NCI-H526 treated with DMSO at 0.1 percent for 48 hours (cell line): Measurements from ENCODE around the gene FBXO9.

Experiments used
- DNase-seq: peaks from one replicate; lab custom pipeline; 2025; lab: John Stamatoyannopoulos, UW

FBXO9 gene

GRCh38 chr6:53136000-53136609, 70.9 kb downstream of the FBXO9 start:
- DNase-seq: no peak

DNA sequence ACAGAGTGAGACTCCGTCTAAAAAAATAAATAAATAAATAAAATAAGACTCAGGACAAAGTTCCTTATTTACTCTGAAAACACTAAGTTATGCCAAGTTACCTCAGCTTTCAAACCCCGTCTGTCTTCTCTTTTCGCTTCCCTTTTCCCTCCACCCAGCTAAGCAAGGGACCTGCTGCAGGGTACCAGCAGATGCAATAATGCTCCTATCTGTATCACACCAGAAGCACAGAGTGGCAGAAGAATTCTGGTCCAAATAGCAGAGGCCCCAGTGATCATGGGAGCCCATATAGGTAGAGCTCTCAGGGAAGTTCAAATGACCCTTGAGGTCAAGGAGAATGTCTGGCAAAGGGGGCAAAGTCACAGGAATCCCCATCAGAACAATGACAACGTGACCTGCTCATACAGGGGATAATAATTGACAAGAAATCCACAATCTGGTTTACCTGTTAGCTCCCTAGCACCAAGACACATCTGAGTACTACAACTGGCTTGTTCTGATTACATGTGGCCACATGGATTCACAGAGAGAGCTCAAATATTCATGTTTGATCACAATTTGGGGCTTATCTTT, 74.7 kb downstream of the FBXO9 start:
- no peak for DNase-seq

DNA sequence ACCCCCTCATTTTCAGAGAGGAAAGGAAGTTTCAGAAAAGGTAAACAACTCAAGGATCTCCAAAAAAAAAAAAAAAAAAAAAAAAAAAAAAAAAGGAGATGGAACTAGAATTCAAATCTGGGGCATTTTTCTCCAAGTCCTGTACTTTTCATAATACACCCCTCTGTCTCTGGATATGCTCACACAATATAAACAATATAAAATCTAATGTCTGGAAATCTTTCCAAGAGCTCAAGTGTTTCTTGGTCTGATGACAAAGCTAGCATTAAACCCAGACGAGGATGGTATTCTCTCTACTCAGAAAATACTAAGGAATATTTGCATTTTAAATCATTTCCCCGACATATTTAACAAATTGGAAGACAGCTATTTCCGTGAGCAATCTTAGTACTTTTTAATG, 77.6 kb downstream of the FBXO9 start:
- no peak for DNase-seq

- no peak for DNase-seq
These were observed 78.5 kb downstream of the FBXO9 start for GRCh38 chr6:53143710-53144109.

- no peak for DNase-seq
These were observed 79.6 kb downstream of the FBXO9 start for GRCh38 chr6:53144802-53145201.

DNA sequence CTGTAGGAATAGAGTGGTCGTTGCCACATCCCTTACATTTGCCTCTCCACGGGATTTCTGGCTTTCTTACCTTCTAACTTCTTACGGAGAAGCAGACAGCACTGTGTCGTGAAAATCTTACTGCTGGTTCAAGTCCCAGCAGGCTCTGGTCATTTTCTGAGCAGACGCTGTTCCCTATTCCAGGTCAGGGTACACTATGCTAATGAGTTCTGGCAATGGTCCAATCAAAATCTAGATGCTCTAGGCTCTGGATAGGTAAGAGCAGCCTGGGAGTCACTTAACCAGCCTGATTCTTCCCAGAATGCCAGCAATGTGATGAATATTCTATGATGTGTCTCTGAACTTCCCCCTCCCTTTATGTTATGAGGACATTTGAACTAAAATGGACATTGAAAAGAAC, 83.5 kb downstream of the FBXO9 start, which contains the start of gene GCM1:
TSS of gene GCM1 (minus strand) at position 158 of the 400 bp plus-strand sequence. CDS start 3,209 bp downstream, outside the sequence.
- no peak for DNase-seq
